GM18870 (cell line): ENCODE results near the gene DDX59.

Experiments used
- ATAC-seq: cut with Tn5 transposase; IDR thresholded peaks from one replicate; pipeline ENCODE4 v1.9.1; 2021; ENCODE audit warnings: moderate library complexity; ENCODE audit not compliant: unreplicated experiment

Gene DDX59

GRCh38 chr1:200671235-200671786 lies 1.6 kb upstream of the DDX59 start:
- ATAC-seq: no peak

- ATAC-seq: peak; percentile 19
Observed at GRCh38 chr1:200670242-200671118, 773 bp upstream of the DDX59 start.

- no peak for ATAC-seq
Observed at GRCh38 chr1:200668514-200669313, 993 bp downstream of the DDX59 start.

- no peak for ATAC-seq
Observed at GRCh38 chr1:200666309-200666708, 3.4 kb downstream of the DDX59 start.

- no peak for ATAC-seq
Observed at GRCh38 chr1:200665861-200666260, 3.8 kb downstream of the DDX59 start.

- no peak for ATAC-seq
Observed at GRCh38 chr1:200660719-200661118, 9.0 kb downstream of the DDX59 start.

GRCh38 chr1:200659269-200659668 lies 10.4 kb downstream of the DDX59 start:
- ATAC-seq: no peak

- ATAC-seq: no peak
Observed at GRCh38 chr1:200658037-200658818, 11.5 kb downstream of the DDX59 start.

GRCh38 chr1:200654660-200655059 lies 15.0 kb downstream of the DDX59 start:
- peak; percentile 93 for ATAC-seq

GRCh38 chr1:200653022-200653462 lies 16.7 kb downstream of the DDX59 start:
- no peak for ATAC-seq

GRCh38 chr1:200652378-200652777 lies 17.3 kb downstream of the DDX59 start:
- no peak for ATAC-seq

GRCh38 chr1:200646515-200646914 lies 23.2 kb downstream of the DDX59 start:
- ATAC-seq: no peak

- ATAC-seq: no peak
Observed at GRCh38 chr1:200644021-200644420, 25.7 kb downstream of the DDX59 start.

GRCh38 chr1:200642481-200642880 lies 27.2 kb downstream of the DDX59 start:
- ATAC-seq: no peak

GRCh38 chr1:200640963-200641401 lies 28.7 kb downstream of the DDX59 start:
- ATAC-seq: no peak

- ATAC-seq: no peak
Observed at GRCh38 chr1:200640373-200640962, 29.2 kb downstream of the DDX59 start.

GRCh38 chr1:200638073-200638472 lies 31.6 kb downstream of the DDX59 start:
- no peak for ATAC-seq

- ATAC-seq: no peak
Observed at GRCh38 chr1:200636681-200637080, 33.0 kb downstream of the DDX59 start.

- no peak for ATAC-seq
Observed at GRCh38 chr1:200634261-200635122, 35.2 kb downstream of the DDX59 start.
